HG03342 (cell line): ENCODE measurements around the gene STON2.
"Not testable (repeated sequence)": the region's sequence is repeated elsewhere in the genome, so short reads cannot be mapped to it uniquely, and the experiment has no call there.

Experiments used
- ATAC-seq: cut with Tn5 transposase; IDR thresholded peaks from one replicate; pipeline ENCODE4 v1.9.1; 2021; ENCODE audit warnings: mild to moderate bottlenecking, moderate library complexity; ENCODE audit not compliant: unreplicated experiment

STON2 gene

GRCh38 chr14:81269979-81270375 lies 130.1 kb downstream of the STON2 start:
- ATAC-seq: no peak

- peak; percentile 77 for ATAC-seq
Observed at GRCh38 chr14:81269100-81269978, 130.8 kb downstream of the STON2 start.

GRCh38 chr14:81268016-81268416 lies 132.1 kb downstream of the STON2 start:
- ATAC-seq: no peak

- no peak for ATAC-seq
Observed at GRCh38 chr14:81265636-81266169, 134.4 kb downstream of the STON2 start.

- ATAC-seq: no peak
Observed at GRCh38 chr14:81264671-81265070, 135.5 kb downstream of the STON2 start.

- no peak for ATAC-seq
Observed at GRCh38 chr14:81263777-81264410, 136.2 kb downstream of the STON2 start.

- ATAC-seq: no peak
Observed at GRCh38 chr14:81261176-81261575, 138.9 kb downstream of the STON2 start.

- no peak for ATAC-seq
Observed at GRCh38 chr14:81260732-81261131, 139.4 kb downstream of the STON2 start.

- ATAC-seq: peak; percentile 77
Observed at GRCh38 chr14:81256289-81256960, 143.7 kb downstream of the STON2 start.

- no peak for ATAC-seq
Observed at GRCh38 chr14:81252278-81252677, 147.8 kb downstream of the STON2 start.

- ATAC-seq: no peak
Observed at GRCh38 chr14:81247271-81247766, 152.8 kb downstream of the STON2 start.

- no peak for ATAC-seq
Observed at GRCh38 chr14:81246461-81247270, 153.5 kb downstream of the STON2 start.

GRCh38 chr14:81245771-81246170 lies 154.4 kb downstream of the STON2 start:
- ATAC-seq: no peak

GRCh38 chr14:81244431-81244830 lies 155.7 kb downstream of the STON2 start:
- ATAC-seq: not testable (repeated sequence)

GRCh38 chr14:81243499-81243898 lies 156.6 kb downstream of the STON2 start:
- ATAC-seq: no peak

- ATAC-seq: not testable (repeated sequence)
Observed at GRCh38 chr14:81236849-81237248, 163.3 kb downstream of the STON2 start.

GRCh38 chr14:81236138-81236537 lies 164.0 kb downstream of the STON2 start:
- ATAC-seq: no peak

- peak; percentile 60 for ATAC-seq
Observed at GRCh38 chr14:81235096-81235495, 165.0 kb downstream of the STON2 start.

- ATAC-seq: no peak
Observed at GRCh38 chr14:81234278-81234677, 165.8 kb downstream of the STON2 start.

GRCh38 chr14:81233615-81234014 lies 166.5 kb downstream of the STON2 start:
- ATAC-seq: no peak
